Fibroblast of the aortic adventitia (primary cell): ENCODE measurements around the gene C1orf105. TPM values are rescaled to one million over a fixed set of nuclear protein-coding genes. Genes with fewer than 3 reads are reported as not detected.

Experiments used
- DNase-seq: peaks from one replicate; pipeline ENCODE4 v3.0.0-alpha.2; 2010; ENCODE audit warnings: low read depth
- H3K4me3 ChIP-seq: 2 replicates; pipeline ENCODE4 v1.5.1; 2011; ENCODE audit warnings: low read depth, mild to moderate bottlenecking, control low read depth, low read length, moderate library complexity
- total RNA-seq: library from RNA; depleted of rRNA; stranded (reverse); fragments of >200 nt; gene quantifications from 2 replicates; pipeline ENCODE4 v1.2.3, GENCODE V29; 2012; ENCODE audit warnings: low replicate concordance
- TF ChIP-seq, protein P1 (sequence below): IDR thresholded peaks from 2 replicates; pipeline ENCODE4 v1.5.1; 2011; ENCODE audit warnings: mild to moderate bottlenecking, low read length, control low read depth, inconsistent platforms; ENCODE audit not compliant: insufficient read depth

C1orf105 gene
- total RNA-seq, 1 donor, result not detected

DNA sequence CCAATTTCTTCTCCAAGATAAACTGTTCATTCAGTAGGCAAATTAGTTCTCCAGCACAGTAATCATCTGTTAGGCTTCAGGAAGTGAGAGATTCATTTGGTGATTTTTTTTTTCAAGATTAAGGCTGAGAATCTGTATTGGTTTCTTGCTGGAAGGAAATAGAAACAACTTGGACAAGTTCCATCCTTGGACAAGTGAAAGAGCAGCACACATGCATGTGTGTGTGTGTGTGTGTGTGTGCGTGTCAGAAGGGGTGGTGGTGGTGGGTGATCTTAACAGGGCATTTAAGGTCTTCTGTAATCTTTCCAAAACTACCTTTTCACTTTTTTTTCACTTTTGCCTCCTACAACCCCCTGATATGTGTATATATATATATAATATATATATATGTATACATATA lies 96.6 kb downstream of the C1orf105 start:
- DNase-seq, result no peak
- TF ChIP-seq, protein P1, sequence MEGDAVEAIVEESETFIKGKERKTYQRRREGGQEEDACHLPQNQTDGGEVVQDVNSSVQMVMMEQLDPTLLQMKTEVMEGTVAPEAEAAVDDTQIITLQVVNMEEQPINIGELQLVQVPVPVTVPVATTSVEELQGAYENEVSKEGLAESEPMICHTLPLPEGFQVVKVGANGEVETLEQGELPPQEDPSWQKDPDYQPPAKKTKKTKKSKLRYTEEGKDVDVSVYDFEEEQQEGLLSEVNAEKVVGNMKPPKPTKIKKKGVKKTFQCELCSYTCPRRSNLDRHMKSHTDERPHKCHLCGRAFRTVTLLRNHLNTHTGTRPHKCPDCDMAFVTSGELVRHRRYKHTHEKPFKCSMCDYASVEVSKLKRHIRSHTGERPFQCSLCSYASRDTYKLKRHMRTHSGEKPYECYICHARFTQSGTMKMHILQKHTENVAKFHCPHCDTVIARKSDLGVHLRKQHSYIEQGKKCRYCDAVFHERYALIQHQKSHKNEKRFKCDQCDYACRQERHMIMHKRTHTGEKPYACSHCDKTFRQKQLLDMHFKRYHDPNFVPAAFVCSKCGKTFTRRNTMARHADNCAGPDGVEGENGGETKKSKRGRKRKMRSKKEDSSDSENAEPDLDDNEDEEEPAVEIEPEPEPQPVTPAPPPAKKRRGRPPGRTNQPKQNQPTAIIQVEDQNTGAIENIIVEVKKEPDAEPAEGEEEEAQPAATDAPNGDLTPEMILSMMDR, result no peak
- no peak overlapping the region for H3K4me3 ChIP-seq

DNA sequence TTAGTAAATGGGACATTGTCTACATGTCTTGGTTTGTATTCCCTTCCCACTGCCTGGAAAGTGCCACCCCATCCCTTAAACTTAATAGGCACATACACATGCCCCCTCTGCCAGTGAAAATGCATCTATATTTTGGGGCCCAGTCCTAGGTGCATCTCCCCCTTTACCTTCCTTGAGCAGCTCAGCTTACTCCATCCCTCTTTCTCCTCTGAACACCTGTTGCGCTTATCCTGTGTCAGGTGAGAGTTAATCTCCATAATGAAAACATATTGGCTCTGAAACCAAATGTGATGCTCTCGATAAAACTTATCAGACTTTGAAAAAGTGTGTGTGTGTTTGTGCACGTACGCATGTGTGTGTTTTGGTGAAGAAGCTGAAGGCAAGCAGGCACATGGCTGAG lies 97.1 kb downstream of the C1orf105 start:
- no peak for DNase-seq
- TF ChIP-seq, protein P1, result no peak
- H3K4me3 ChIP-seq, result no peak overlapping the region

Other genes starting within 250 kb of the C1orf105 start
- 18.2 and 25.2 TPM in 2 replicates for gene PIGC, start 23.4 kb downstream of the C1orf105 start, total RNA-seq
- 44.2 and 53.3 TPM in 2 replicates for gene SUCO, start 112.5 kb downstream of the C1orf105 start, total RNA-seq
- gene FASLG, start 238.4 kb downstream of the C1orf105 start, total RNA-seq, result not detected in 2 replicates